ENCODE measurements around the gene PCSK9. TPM values are rescaled to one million over a fixed set of nuclear protein-coding genes. Genes with fewer than 3 reads are reported as not detected.

Gene PCSK9
- total RNA-seq, 1 donor from 2014 or later: 1.1 TPM

DNA sequence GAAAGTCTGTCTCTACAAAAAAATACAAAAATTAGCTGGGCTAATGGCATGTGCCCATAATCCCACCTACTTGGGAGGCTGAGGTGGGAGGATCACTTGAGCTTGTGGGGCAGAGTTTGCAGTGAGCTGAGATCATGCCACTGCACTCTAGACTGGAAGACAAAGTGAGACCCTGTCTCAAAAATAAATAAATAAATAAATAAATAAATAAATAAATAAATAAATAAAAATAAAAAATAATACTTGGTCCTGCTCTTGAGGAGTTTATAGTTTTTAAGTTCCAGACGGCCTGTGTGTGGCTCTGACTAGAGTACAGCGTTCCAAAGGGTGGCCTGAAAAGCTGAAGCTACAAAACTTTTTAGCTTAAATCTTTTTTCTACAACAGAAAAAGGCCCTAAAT is 35.1 kb downstream of the PCSK9 start:
- DNase-seq (ENCODE audit: low read depth): no peak
- H3K4me3 ChIP-seq (ENCODE audit: low read depth, low read length): no peak overlapping the region
- TF ChIP-seq, protein P1, sequence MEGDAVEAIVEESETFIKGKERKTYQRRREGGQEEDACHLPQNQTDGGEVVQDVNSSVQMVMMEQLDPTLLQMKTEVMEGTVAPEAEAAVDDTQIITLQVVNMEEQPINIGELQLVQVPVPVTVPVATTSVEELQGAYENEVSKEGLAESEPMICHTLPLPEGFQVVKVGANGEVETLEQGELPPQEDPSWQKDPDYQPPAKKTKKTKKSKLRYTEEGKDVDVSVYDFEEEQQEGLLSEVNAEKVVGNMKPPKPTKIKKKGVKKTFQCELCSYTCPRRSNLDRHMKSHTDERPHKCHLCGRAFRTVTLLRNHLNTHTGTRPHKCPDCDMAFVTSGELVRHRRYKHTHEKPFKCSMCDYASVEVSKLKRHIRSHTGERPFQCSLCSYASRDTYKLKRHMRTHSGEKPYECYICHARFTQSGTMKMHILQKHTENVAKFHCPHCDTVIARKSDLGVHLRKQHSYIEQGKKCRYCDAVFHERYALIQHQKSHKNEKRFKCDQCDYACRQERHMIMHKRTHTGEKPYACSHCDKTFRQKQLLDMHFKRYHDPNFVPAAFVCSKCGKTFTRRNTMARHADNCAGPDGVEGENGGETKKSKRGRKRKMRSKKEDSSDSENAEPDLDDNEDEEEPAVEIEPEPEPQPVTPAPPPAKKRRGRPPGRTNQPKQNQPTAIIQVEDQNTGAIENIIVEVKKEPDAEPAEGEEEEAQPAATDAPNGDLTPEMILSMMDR (conservative IDR thresholded peaks at IDR 0.05; ENCODE audit: low read depth, low read length): no peak

DNA sequence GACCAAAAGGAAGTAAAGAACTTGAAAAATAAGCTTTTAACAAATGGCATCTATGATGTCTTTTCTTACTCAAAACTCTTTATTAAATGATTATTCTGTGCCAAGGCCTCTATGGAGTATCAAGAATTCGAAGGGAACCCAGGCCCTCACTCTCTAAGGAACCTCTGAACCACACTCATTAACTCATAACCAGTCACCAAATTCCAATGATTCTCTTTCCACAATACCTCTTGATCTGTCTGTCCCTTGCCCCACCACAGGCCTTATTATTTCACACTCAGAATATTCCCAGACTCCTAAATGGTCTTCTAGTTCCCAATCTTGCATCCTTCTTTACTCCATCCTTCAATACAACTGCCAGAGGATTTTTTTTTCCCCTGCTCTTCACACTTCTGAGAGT is 37.0 kb downstream of the PCSK9 start:
- no peak for DNase-seq (ENCODE audit: low read depth)
- no peak overlapping the region for H3K4me3 ChIP-seq (ENCODE audit: low read depth, low read length)
- TF ChIP-seq, protein P1 (conservative IDR thresholded peaks at IDR 0.05; ENCODE audit: low read depth, low read length): no peak

DNA sequence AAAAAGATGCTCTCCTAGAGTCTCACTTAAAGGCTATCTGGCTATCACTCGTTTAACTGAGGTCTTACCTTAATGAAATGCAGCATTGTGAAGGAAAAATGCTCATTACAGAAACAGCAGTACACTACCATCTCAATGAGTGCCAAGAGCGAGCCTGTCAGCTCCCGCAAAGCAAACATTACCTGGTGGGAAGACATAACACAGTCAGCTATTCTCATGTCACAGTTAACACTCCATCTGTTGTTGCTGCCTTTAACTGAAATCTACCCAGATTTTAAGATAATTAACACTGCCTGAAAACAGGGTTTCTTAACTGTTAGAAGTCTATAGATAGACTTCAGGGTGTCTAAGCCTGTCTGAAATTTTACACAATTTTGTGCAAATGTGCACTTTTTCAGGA is 39.1 kb downstream of the PCSK9 start:
- H3K4me3 ChIP-seq (ENCODE audit: low read depth, low read length): no peak overlapping the region
- DNase-seq (ENCODE audit: low read depth): no peak
- TF ChIP-seq, protein P1 (conservative IDR thresholded peaks at IDR 0.05; ENCODE audit: low read depth, low read length): no peak

DNA sequence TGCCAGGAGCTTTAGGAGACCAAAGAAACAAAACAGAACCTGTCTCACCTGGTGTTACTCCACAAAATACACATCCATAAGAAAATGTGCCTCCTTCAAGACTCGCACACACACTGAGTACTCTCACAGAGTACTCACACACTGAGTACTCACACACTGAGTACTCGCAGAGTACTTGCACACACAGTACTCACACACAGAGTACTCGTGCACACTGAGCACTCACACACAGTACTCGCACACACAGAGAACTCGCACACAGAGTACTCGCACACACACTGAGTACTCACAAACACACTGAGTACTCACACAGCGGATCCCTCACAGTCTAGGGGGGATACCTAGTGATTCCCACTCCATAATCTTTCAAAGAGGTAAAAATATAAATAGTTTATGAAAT is 40.3 kb downstream of the PCSK9 start:
- DNase-seq (ENCODE audit: low read depth): no peak
- H3K4me3 ChIP-seq (ENCODE audit: low read depth, low read length): no peak overlapping the region
- TF ChIP-seq, protein P1 (conservative IDR thresholded peaks at IDR 0.05; ENCODE audit: low read depth, low read length): no peak

DNA sequence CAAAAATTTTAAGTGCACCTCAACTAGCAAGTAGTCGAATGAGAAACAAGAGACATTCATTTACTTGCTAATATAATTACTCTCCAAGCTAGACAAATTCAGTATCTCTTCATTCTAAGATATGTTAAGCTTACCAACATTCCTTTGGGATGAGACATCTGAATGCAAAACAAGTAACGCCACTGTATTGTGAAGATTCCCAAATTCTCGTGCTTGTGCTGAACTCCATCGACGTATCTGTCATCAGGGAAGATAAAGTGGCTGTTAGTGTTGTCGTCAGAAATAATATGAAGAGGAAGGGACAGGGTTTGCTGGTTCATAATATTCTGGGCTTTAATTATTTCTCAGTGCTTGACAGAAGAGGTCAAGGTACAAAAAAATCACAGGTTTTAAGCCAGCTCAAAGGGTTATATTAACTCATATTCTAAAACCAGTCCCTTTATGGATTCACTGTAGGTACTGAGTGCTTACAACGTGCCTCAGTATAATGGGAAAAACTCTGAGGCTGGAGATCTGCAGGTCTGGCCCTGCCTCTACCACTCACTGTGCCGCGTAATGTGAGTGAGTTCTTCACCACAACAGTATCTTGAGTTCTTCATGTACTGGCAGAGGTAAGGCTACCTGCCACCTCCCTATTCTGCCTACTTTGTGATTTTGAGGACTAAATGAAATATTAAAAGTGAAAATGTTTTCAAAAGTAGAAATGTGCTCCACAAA is 42.0 kb downstream of the PCSK9 start:
- no peak overlapping the region for H3K4me3 ChIP-seq (ENCODE audit: low read depth, low read length)
- DNase-seq (ENCODE audit: low read depth): peak; percentile 45
- TF ChIP-seq, protein P1 (conservative IDR thresholded peaks at IDR 0.05; ENCODE audit: low read depth, low read length): no peak

DNA sequence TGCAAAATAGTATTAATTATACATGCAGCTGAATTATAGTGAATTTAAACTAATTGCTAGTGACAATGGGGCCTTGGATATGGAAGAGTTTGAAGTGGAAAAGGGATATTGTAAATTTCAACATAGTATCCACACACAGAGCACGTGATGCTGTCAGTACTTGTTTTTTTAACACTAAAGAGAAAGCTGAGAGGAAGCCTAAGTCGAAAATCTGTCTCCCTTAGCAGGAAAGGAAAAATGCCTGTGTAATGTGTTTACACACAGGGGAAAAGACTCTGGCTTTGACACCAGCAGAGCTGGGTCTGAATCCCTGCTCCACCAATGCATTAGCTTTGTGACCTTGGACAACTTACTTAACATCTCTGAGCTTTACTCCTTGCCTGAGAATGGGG is 42.6 kb downstream of the PCSK9 start:
- TF ChIP-seq, protein P1 (conservative IDR thresholded peaks at IDR 0.05; ENCODE audit: low read depth, low read length): no peak
- H3K4me3 ChIP-seq (ENCODE audit: low read depth, low read length): no peak overlapping the region
- DNase-seq (ENCODE audit: low read depth): no peak

DNA sequence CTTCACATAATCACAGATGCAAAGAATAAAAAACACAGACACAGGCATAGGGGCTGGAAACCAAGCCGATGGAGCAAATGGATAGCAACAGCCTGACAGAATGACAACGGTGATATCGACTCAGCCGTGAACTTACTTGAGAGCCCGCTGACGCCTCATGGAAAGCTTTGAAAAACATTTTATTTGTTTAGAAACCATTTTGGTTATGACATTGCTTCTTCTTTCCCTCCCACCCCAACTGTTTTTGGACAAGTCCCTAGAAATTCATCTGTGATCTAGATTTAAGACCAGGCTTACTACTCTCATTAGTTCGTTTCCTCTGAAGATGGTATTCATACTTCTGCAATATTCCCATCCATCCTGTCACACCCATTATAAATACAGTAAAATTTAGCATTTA is 44.9 kb downstream of the PCSK9 start:
- no peak for DNase-seq (ENCODE audit: low read depth)
- TF ChIP-seq, protein P1 (conservative IDR thresholded peaks at IDR 0.05; ENCODE audit: low read depth, low read length): no peak
- no peak overlapping the region for H3K4me3 ChIP-seq (ENCODE audit: low read depth, low read length)
